K562 (cell line): ENCODE measurements around the gene CSMD2. TPM values are rescaled to one million over a fixed set of nuclear protein-coding genes. Genes with fewer than 3 reads are reported as not detected.

ENCODE experiments used
- ATAC-seq: fragments of 200-7000 bp; cut with Tn5 transposase; 3 replicates; pipeline ENCODE4 v1.9.1; 2020; ENCODE audit warnings: moderate library complexity
- BruUV-seq: library from RNA; stranded (reverse); fragments of 400-500 nt; replicated peaks from 2 replicates; lab custom pipeline; 2021; lab: Mats Ljungman, UMichigan
- CTCF ChIA-PET: fragments of 300-600 bp; formaldehyde crosslinking; extraction: SDS; loops from one replicate; lab custom pipeline; 2021; ENCODE audit warnings: low intra/inter-chr PET ratio; lab: Yijun Ruan, JAX
- POLR2A ChIA-PET: fragments of 300-600, 350-650 bp; sonication (Branson Sonifier 250); formaldehyde crosslinking; extraction: SDS; loops from one replicate; lab custom pipeline; 2021; ENCODE audit warnings: antibody characterized with exemption, inconsistent platforms; lab: Yijun Ruan, JAX
- DNase-seq, 4 experiments: peaks; one replicate each; pipeline versions ENCODE4 v3.0.0 to v3.0.0-alpha.2; 2011 to 2018; ENCODE audit warnings: low spot score in 3 of 4, mixed read lengths in 3 of 4; ENCODE audit errors: extremely low read depth in 1 of 4
- FAIRE-seq: peaks from 2 replicates; lab custom pipeline; 2011; peaks lifted over from hg19 to GRCh38; lab: Jason Lieb, UNC
- H2AFZ ChIP-seq: 2 replicates; pipeline ENCODE4 v1.6.0; 2011; ENCODE audit warnings: low read depth, low read length, control low read depth, inconsistent platforms
- H3K27ac ChIP-seq: fragments of 200-600 bp; 3 replicates; pipeline ENCODE4 v1.8.0; 2011; ENCODE audit warnings: low read depth, mild to moderate bottlenecking, control low read depth, inconsistent platforms, low read length, moderate library complexity, mixed read lengths; ENCODE audit errors: extremely low read depth
- H3K27me3 ChIP-seq, 2 experiments: fragments of 300-600 bp in 1 of 2; 2 replicates in 1 of 2; 3 replicates in 1 of 2; pipeline versions ENCODE4 v1.6.0 to v1.8.0; 2011; ENCODE audit warnings: inconsistent platforms in 2 of 2, low read length in 2 of 2, mild to moderate bottlenecking in 1 of 2, mixed read lengths in 1 of 2, moderate library complexity in 1 of 2; ENCODE audit not compliant: control insufficient read depth in 2 of 2, insufficient read depth in 2 of 2
- H3K36me3 ChIP-seq: fragments of 300-600 bp; 3 replicates; pipeline ENCODE4 v1.8.0; 2011; ENCODE audit warnings: mild to moderate bottlenecking, low read length, inconsistent platforms; ENCODE audit not compliant: control insufficient read depth, insufficient read depth
- H3K4me1 ChIP-seq, 2 experiments: fragments of 200-600 bp in 1 of 2; replicated peaks in 1 of 2; 2 replicates in 1 of 2; 3 replicates in 1 of 2; pipeline versions ENCODE4 v1.5.1 to v1.8.0; 2011; ENCODE audit warnings: inconsistent platforms in 2 of 2, low read length in 2 of 2, mild to moderate bottlenecking in 1 of 2, mixed read lengths in 1 of 2, moderate library complexity in 1 of 2; ENCODE audit not compliant: control insufficient read depth in 2 of 2, insufficient read depth in 2 of 2
- H3K4me2 ChIP-seq: 2 replicates; pipeline ENCODE4 v1.6.1; 2011; ENCODE audit warnings: low read length, control low read depth, inconsistent platforms, mixed read lengths; ENCODE audit not compliant: insufficient read depth
- H3K4me3 ChIP-seq: fragments of 200-600 bp; sonication (generic), shearing (Covaris generic); 2 replicates; pipeline ENCODE4 v1.5.1; 2016; ENCODE audit warnings: control low read depth, inconsistent platforms
- H3K79me2 ChIP-seq: fragments of 200-600 bp; 3 replicates; pipeline ENCODE4 v1.8.0; 2011; ENCODE audit warnings: low read length, inconsistent platforms; ENCODE audit not compliant: control insufficient read depth, insufficient read depth
- H3K9ac ChIP-seq, 2 experiments: 2 replicates each; pipeline versions ENCODE4 v1.6.0 to v1.6.1; 2011; ENCODE audit warnings: low read depth in 2 of 2, low read length in 2 of 2, control low read depth in 1 of 2, inconsistent platforms in 1 of 2, mild to moderate bottlenecking in 1 of 2, mixed read lengths in 1 of 2; ENCODE audit not compliant: insufficient read depth in 1 of 2
- H3K9me1 ChIP-seq: one replicate; pipeline ENCODE4 v1.6.0; 2011; ENCODE audit warnings: inconsistent platforms, mild to moderate bottlenecking, low read length, moderate library complexity; ENCODE audit not compliant: control insufficient read depth, insufficient read depth
- H3K9me3 ChIP-seq: replicated peaks from 2 replicates; pipeline ENCODE4 v1.5.1; 2011; ENCODE audit warnings: low read depth, low read length, inconsistent platforms; ENCODE audit not compliant: control insufficient read depth, insufficient read depth
- H4K20me1 ChIP-seq: replicated peaks from 2 replicates; pipeline ENCODE4 v1.6.1; 2011; ENCODE audit warnings: low read length, inconsistent platforms, mixed read lengths; ENCODE audit not compliant: control insufficient read depth, insufficient read depth
- ATF6 ChIP-seq: sonication (generic); formaldehyde crosslinking; IDR thresholded peaks from 2 replicates; pipeline ENCODE4 v1.4.0; 2020; ENCODE audit warnings: mild to moderate bottlenecking, missing genetic modification reagents
- BCL6 ChIP-seq: fragments of 250-450 bp; sonication (Bioruptor Pico); IDR thresholded peaks from 2 replicates; pipeline ENCODE4 v1.4.0; 2020
- HEY1 ChIP-seq: fragments of 250-450 bp; sonication (Bioruptor Pico); IDR thresholded peaks from 2 replicates; pipeline ENCODE4 v1.5.0; 2020; ENCODE audit warnings: mild to moderate bottlenecking, moderate library complexity, borderline replicate concordance
- KAT7 ChIP-seq: sonication (generic); formaldehyde crosslinking; IDR thresholded peaks from 2 replicates; pipeline ENCODE4 v1.8.0; 2022; ENCODE audit warnings: missing genetic modification reagents, mild to moderate bottlenecking, borderline replicate concordance
- PCBP1 ChIP-seq: fragments of 200-400 bp; formaldehyde crosslinking; IDR thresholded peaks from 2 replicates; pipeline ENCODE4 v1.6.1; 2018; ENCODE audit warnings: mild to moderate bottlenecking, low read depth, low read length; ENCODE audit not compliant: poor library complexity, severe bottlenecking
- SRSF7 ChIP-seq: fragments of 200-400 bp; formaldehyde crosslinking; optimal IDR thresholded peaks from 2 replicates; pipeline ENCODE3; 2017; ENCODE audit warnings: mild to moderate bottlenecking, low read depth, low read length
- ZNF121 ChIP-seq: sonication (generic); formaldehyde crosslinking; conservative IDR thresholded peaks from 2 replicates; pipeline ENCODE4 v1.8.0; 2022; ENCODE audit warnings: missing genetic modification reagents
- ZNF217 ChIP-seq: sonication (generic); formaldehyde crosslinking; IDR thresholded peaks from 2 replicates; pipeline ENCODE4 v1.8.0; 2022; ENCODE audit warnings: mild to moderate bottlenecking, missing genetic modification reagents
- ZNF354B ChIP-seq: fragments of 250-450 bp; sonication (Bioruptor Pico); IDR thresholded peaks from 2 replicates; pipeline ENCODE4 v1.4.0; 2020
- ZNF431 ChIP-seq: sonication (generic); formaldehyde crosslinking; IDR thresholded peaks from 2 replicates; pipeline ENCODE4 v1.8.0; 2022; ENCODE audit warnings: mild to moderate bottlenecking, missing genetic modification reagents
- ZNF780A ChIP-seq: fragments of 250-450 bp; sonication (Bioruptor Pico); IDR thresholded peaks from 2 replicates; pipeline ENCODE4 v1.5.0; 2021; ENCODE audit warnings: mild to moderate bottlenecking
- WGBS: fragments of 100-300 bp; shearing (Covaris generic); methylation state at CpG from one replicate; pipeline ENCODE4 v1.1.6; 2016; ENCODE audit warnings: low coverage, mixed read lengths; ENCODE audit not compliant: insufficient coverage; ENCODE audit errors: missing lambda C conversion rate; 5-methylcytosine and 5-hydroxymethylcytosine counted together
- in situ Hi-C: fragments of 300-500 bp; cut with MboI; formaldehyde crosslinking; loops from 4 replicates; pipeline ENCODE4 v1.15.0; 2018; ENCODE audit warnings: inconsistent platforms, mixed read lengths
- intact Hi-C: fragments of 100-400 bp; cut with micrococcal nuclease; formaldehyde crosslinking; loops from 2 replicates; pipeline ENCODE4 v1.14.2; 2022
- polyA plus RNA-seq, 8 experiments: library from polyadenylated mRNA; depleted of rRNA in 4 of 8; stranded (reverse) in 5 of 8; unstranded in 3 of 8; fragments of >200 nt; fragmentation: Nextera tagmentation in 2 of 8; fragmentation: Illumina TruSeq in 1 of 8; extraction: Ambion mirVana in 2 of 8; extraction: Trizol in 1 of 8; gene quantifications; 2 replicates each; pipeline versions ENCODE4 v1.2.1 to v1.2.3, GENCODE V29; 2011 to 2014; ENCODE audit warnings: inconsistent platforms in 1 of 8, missing spikeins in 1 of 8
- total RNA-seq, 7 experiments: library from RNA; depleted of rRNA in 6 of 7; stranded (reverse); fragments of >200 nt in 6 of 7; fragmentation: Illumina TruSeq in 2 of 7; extraction: Trizol in 2 of 7; gene quantifications; 2 replicates each; pipeline versions ENCODE4 v1.2.1 to v1.2.3, GENCODE V29; 2011 to 2021; ENCODE audit warnings: low replicate concordance in 1 of 7
- TF ChIP-seq, protein P1 (sequence below): fragments of 250-450 bp; sonication (Bioruptor Pico); IDR thresholded peaks from 2 replicates; pipeline ENCODE4 v1.6.1; 2021; ENCODE audit warnings: mild to moderate bottlenecking
- TF ChIP-seq, protein P2 (sequence below): fragments of 450-650 bp; IDR thresholded peaks from 2 replicates; pipeline ENCODE4 v1.6.1; 2018; ENCODE audit not compliant: partially characterized antibody

The CSMD2 gene
- total and polyA plus RNA-seq, 9 of the 15 experiments (the other 6 are each of a cell fraction or from before 2014, with no cell fraction given), result not detected

DNA sequence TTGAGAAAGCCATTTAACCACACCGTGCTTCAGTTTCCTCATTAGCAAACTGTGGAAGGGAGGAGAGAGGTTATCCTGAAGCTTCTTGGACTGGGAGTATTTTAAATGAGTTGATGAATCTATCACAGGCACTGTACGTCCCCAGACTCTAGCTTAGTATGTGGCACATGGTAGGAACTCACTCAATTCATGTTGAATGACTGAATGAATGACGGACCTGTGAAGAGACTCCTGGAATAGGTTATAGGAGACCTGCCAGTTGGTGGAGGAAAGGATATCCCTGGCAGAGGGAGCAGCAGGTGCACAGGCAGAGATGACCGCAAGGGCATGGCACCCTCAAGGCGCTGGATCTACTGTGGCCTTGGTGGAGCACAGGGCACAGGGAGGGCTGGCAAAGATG lies 182.6 kb downstream of the CSMD2 start:
- H3K9ac ChIP-seq, result no peak overlapping the region
- TF ChIP-seq, protein P1, sequence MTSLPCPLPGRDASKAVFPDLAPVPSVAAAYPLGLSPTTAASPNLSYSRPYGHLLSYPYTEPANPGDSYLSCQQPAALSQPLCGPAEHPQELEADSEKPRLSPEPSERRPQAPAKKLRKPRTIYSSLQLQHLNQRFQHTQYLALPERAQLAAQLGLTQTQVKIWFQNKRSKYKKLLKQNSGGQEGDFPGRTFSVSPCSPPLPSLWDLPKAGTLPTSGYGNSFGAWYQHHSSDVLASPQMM (CRISPR knock-in tag), result no peak
- TF ChIP-seq ZNF780A (CRISPR knock-in tag) (no peak), SRSF7 (no peak), BCL6 (no peak), HEY1 (no peak), ATF6 (CRISPR knock-in tag) (no peak), ZNF121 (CRISPR knock-in tag) (no peak), PCBP1 (no peak), ZNF354B (CRISPR knock-in tag) (no peak), ZNF431 (CRISPR knock-in tag) (no peak), KAT7 (CRISPR knock-in tag) (no peak), ZNF217 (CRISPR knock-in tag) (no peak)
- TF ChIP-seq, protein P2, sequence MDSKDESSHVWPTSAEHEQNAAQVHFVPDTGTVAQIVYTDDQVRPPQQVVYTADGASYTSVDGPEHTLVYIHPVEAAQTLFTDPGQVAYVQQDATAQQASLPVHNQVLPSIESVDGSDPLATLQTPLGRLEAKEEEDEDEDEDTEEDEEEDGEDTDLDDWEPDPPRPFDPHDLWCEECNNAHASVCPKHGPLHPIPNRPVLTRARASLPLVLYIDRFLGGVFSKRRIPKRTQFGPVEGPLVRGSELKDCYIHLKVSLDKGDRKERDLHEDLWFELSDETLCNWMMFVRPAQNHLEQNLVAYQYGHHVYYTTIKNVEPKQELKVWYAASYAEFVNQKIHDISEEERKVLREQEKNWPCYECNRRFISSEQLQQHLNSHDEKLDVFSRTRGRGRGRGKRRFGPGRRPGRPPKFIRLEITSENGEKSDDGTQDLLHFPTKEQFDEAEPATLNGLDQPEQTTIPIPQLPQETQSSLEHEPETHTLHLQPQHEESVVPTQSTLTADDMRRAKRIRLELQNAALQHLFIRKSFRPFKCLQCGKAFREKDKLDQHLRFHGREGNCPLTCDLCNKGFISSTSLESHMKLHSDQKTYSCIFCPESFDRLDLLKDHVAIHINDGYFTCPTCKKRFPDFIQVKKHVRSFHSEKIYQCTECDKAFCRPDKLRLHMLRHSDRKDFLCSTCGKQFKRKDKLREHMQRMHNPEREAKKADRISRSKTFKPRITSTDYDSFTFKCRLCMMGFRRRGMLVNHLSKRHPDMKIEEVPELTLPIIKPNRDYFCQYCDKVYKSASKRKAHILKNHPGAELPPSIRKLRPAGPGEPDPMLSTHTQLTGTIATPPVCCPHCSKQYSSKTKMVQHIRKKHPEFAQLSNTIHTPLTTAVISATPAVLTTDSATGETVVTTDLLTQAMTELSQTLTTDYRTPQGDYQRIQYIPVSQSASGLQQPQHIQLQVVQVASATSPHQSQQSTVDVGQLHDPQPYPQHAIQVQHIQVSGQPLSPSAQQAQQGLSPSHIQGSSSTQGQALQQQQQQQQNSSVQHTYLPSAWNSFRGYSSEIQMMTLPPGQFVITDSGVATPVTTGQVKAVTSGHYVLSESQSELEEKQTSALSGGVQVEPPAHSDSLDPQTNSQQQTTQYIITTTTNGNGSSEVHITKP, result no peak
- FAIRE-seq, result no peak
- BruUV-seq, result no TSS peak
- H3K27ac ChIP-seq, result no peak overlapping the region
- no peaks in the 10 kb centered on the region for H3K36me3 ChIP-seq
- no peak overlapping the region for H3K4me2 ChIP-seq
- no peaks in the 10 kb centered on the region for H3K27me3 ChIP-seq
- ChIA-PET CTCF (no interaction called here), POLR2A (interaction anchor here (0.6 kb wide), 3 partner anchors 9 to 336 kb away, joined by 3 read pairs; no protein-coding TSS in a partner anchor)
- no peak overlapping the region for H2AFZ ChIP-seq
- in situ Hi-C loops (no loop called here), intact Hi-C loops (no loop called here)
- H3K9me3 ChIP-seq, result no peaks in the 10 kb centered on the region
- H3K9me1 ChIP-seq, result no peaks in the 10 kb centered on the region
- no peak for ATAC-seq
- no peaks in the 10 kb centered on the region for H4K20me1 ChIP-seq
- WGBS, result 3% methylated on average over 5 of the region's 5 CpGs
- no peak for DNase-seq
- H3K4me3 ChIP-seq, result no peak overlapping the region
- H3K79me2 ChIP-seq, result no peaks in the 10 kb centered on the region
- no peaks in the 10 kb centered on the region for H3K4me1 ChIP-seq
